OCI-LY3 (cell line): Measurements from ENCODE around the gene ARHGAP10.

Source experiments
- EZH2phosphoT487 ChIP-seq: fragments of 200-600 bp; shearing (Covaris generic); IDR thresholded peaks from 2 replicates; pipeline ENCODE4 v1.6.1; 2018; ENCODE audit warnings: antibody characterized with exemption, mixed run types, low read depth
- TF ChIP-seq, protein P1 (sequence below): fragments of 200-600, 300-600 bp; sonication (generic); IDR thresholded peaks from 2 replicates; pipeline ENCODE4 v1.5.1; 2014; ENCODE audit warnings: antibody characterized with exemption, low read length, low read depth

DNA sequence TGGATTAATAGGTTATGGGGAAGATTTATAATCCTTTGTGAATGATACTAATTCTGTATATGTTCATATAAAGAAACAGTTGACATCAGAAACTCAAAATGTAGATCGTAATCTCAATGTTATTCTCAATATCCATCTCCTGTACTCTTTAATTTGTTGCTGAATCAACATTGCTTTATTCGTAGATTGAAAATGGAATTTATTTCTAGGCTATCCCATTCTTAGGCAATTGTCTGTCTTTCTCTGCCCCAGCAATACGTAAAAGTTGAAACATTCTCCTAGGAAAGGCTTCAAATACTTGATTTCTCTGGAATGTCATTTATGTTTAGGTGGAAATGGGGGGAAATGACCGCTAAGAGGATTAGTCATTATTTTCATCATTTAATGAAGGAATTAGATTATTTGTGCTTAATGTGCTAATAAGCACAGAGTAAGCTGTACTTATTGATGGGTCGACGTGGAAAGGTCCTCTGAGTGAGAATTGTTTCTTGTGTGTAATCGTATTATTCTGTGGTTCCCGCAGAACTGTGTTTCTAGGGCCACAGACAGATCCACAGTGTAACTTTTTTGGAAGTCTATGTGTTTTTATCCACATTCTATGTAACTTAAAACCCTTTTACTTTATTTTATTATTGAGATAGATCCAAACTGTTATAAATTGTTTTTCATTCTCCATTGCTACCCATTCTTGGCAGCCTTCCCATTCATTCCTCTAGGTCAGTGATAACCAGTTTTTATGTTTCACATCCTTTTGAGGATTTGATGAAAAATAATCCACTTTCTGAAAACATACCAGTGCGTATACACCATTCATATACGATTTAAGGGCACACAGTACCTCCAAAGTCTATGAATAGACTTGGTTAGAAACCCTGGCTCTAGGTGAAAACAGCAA is 262.9 kb downstream of the ARHGAP10 start:
- TF ChIP-seq, protein P1, sequence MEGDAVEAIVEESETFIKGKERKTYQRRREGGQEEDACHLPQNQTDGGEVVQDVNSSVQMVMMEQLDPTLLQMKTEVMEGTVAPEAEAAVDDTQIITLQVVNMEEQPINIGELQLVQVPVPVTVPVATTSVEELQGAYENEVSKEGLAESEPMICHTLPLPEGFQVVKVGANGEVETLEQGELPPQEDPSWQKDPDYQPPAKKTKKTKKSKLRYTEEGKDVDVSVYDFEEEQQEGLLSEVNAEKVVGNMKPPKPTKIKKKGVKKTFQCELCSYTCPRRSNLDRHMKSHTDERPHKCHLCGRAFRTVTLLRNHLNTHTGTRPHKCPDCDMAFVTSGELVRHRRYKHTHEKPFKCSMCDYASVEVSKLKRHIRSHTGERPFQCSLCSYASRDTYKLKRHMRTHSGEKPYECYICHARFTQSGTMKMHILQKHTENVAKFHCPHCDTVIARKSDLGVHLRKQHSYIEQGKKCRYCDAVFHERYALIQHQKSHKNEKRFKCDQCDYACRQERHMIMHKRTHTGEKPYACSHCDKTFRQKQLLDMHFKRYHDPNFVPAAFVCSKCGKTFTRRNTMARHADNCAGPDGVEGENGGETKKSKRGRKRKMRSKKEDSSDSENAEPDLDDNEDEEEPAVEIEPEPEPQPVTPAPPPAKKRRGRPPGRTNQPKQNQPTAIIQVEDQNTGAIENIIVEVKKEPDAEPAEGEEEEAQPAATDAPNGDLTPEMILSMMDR, result no peak
- TF ChIP-seq EZH2phosphoT487, result no peak
